IMR-90 (cell line): Measurements from ENCODE around the gene MNDA. TPM values are rescaled to one million over a fixed set of nuclear protein-coding genes. Genes with fewer than 3 reads are reported as not detected.

Experiments used
- ATAC-seq: fragments of 200-7000 bp; cut with Tn5 transposase; 2 replicates; pipeline ENCODE4 v1.9.1; 2020; ENCODE audit warnings: low read depth, mild to moderate bottlenecking, moderate library complexity
- BruUV-seq: library from RNA; stranded (reverse); fragments of 400-500 nt; replicated peaks from 2 replicates; lab custom pipeline; 2021; lab: Mats Ljungman, UMichigan
- CTCF ChIA-PET: fragments of 300-600 bp; formaldehyde crosslinking; extraction: SDS; loops from one replicate; lab custom pipeline; 2021; ENCODE audit warnings: antibody characterized with exemption; lab: Yijun Ruan, JAX
- POLR2A ChIA-PET: fragments of 300-600 bp; sonication (Branson Sonifier 250); formaldehyde crosslinking; loops from one replicate; lab custom pipeline; 2022; ENCODE audit warnings: antibody characterized with exemption; ENCODE audit not compliant: unreplicated experiment; lab: Charles Lee
- DNase-seq: peaks from one replicate; pipeline ENCODE4 v3.0.0; 2013
- H2AFZ ChIP-seq: replicated peaks from 2 replicates; pipeline ENCODE3; 2013; ENCODE audit warnings: low read length, mild to moderate bottlenecking; ENCODE audit not compliant: poor library complexity
- H2AK5ac ChIP-seq: 2 replicates; pipeline ENCODE4 v1.6.1; 2013; ENCODE audit warnings: low read depth, low read length, inconsistent platforms
- H2AK9ac ChIP-seq: replicated peaks from 2 replicates; pipeline ENCODE3; 2013; ENCODE audit warnings: mild to moderate bottlenecking, low read depth, low read length, moderate library complexity; ENCODE audit not compliant: poor library complexity
- H2BK120ac ChIP-seq: 2 replicates; pipeline ENCODE4 v1.6.1; 2013; ENCODE audit warnings: low read depth, low read length, inconsistent platforms
- H2BK15ac ChIP-seq: 3 replicates; pipeline ENCODE4 v1.6.1; 2013; ENCODE audit warnings: low read depth, low read length, inconsistent platforms
- H2BK20ac ChIP-seq: 2 replicates; pipeline ENCODE4 v1.6.1; 2013; ENCODE audit warnings: low read depth, mild to moderate bottlenecking, inconsistent platforms, low read length, moderate library complexity
- H2BK5ac ChIP-seq: 2 replicates; pipeline ENCODE4 v1.6.1; 2013; ENCODE audit warnings: mild to moderate bottlenecking, low read depth, low read length, inconsistent platforms; ENCODE audit not compliant: poor library complexity, severe bottlenecking
- H3K14ac ChIP-seq: replicated peaks from 2 replicates; pipeline ENCODE4 v1.6.1; 2013; ENCODE audit warnings: low read depth, low read length, inconsistent platforms
- H3K18ac ChIP-seq: 2 replicates; pipeline ENCODE4 v1.6.1; 2013; ENCODE audit warnings: low read depth, low read length, control low read depth
- H3K23ac ChIP-seq: 2 replicates; pipeline ENCODE4 v1.6.1; 2013; ENCODE audit warnings: low read depth, low read length, inconsistent platforms
- H3K27ac ChIP-seq: 2 replicates; pipeline ENCODE4 v1.5.1; 2013; ENCODE audit warnings: mild to moderate bottlenecking, control low read depth, low read length; ENCODE audit not compliant: insufficient read depth
- H3K27me3 ChIP-seq: 2 replicates; pipeline ENCODE4 v1.6.1; 2013; ENCODE audit warnings: low read length; ENCODE audit not compliant: control insufficient read depth, insufficient read depth
- H3K36me3 ChIP-seq: 2 replicates; pipeline ENCODE4 v1.6.1; 2013; ENCODE audit warnings: low read length, mixed read lengths; ENCODE audit not compliant: control insufficient read depth, insufficient read depth
- H3K4ac ChIP-seq: 2 replicates; pipeline ENCODE4 v1.6.1; 2013; ENCODE audit warnings: low read depth, low read length, inconsistent platforms
- H3K4me1 ChIP-seq: 2 replicates; pipeline ENCODE4 v1.6.1; 2013; ENCODE audit warnings: low read length, mixed read lengths; ENCODE audit not compliant: control insufficient read depth, insufficient read depth
- H3K4me2 ChIP-seq: 2 replicates; pipeline ENCODE4 v1.6.1; 2013; ENCODE audit warnings: low read depth, mild to moderate bottlenecking, control low read depth, low read length, moderate library complexity
- H3K4me3 ChIP-seq: 2 replicates; pipeline ENCODE4 v1.5.1; 2013; ENCODE audit warnings: low read depth, mild to moderate bottlenecking, control low read depth, low read length, moderate library complexity; ENCODE audit not compliant: insufficient read depth
- H3K56ac ChIP-seq: 2 replicates; pipeline ENCODE4 v1.6.1; 2013; ENCODE audit warnings: low read length, inconsistent platforms; ENCODE audit not compliant: insufficient read depth; ENCODE audit errors: extremely low read depth
- H3K79me1 ChIP-seq, 2 experiments: 2 replicates each; pipeline ENCODE4 v1.6.1; 2013; ENCODE audit warnings: low read length in 2 of 2, inconsistent platforms in 1 of 2, low read depth in 1 of 2
- H3K9ac ChIP-seq: 2 replicates; pipeline ENCODE4 v1.6.1; 2013; ENCODE audit warnings: low read depth, low read length, control low read depth
- H3K9me1 ChIP-seq: 2 replicates; pipeline ENCODE4 v1.6.1; 2013; ENCODE audit warnings: low read length, inconsistent platforms; ENCODE audit not compliant: insufficient read depth
- H3K9me3 ChIP-seq: 2 replicates; pipeline ENCODE4 v1.6.1; 2013; ENCODE audit warnings: low read length; ENCODE audit not compliant: control insufficient read depth, insufficient read depth
- H4K20me1 ChIP-seq: 2 replicates; pipeline ENCODE4 v1.6.1; 2013; ENCODE audit warnings: low read length, inconsistent platforms; ENCODE audit not compliant: insufficient read depth
- H4K5ac ChIP-seq: 2 replicates; pipeline ENCODE4 v1.6.1; 2013; ENCODE audit warnings: mild to moderate bottlenecking, low read depth, low read length, control low read depth
- H4K8ac ChIP-seq, 2 experiments: 2 replicates each; pipeline ENCODE4 v1.6.1; 2013; ENCODE audit warnings: low read depth in 2 of 2, low read length in 2 of 2, control low read depth in 1 of 2, inconsistent platforms in 1 of 2
- H4K91ac ChIP-seq: 2 replicates; pipeline ENCODE4 v1.6.1; 2013; ENCODE audit warnings: low read depth, low read length, inconsistent platforms; ENCODE audit not compliant: insufficient read depth
- BHLHE40 ChIP-seq: fragments of 150-350 bp; IDR thresholded peaks from 2 replicates; pipeline ENCODE4 v1.6.1; 2016; ENCODE audit warnings: mild to moderate bottlenecking, low read depth, low read length
- CEBPB ChIP-seq: IDR thresholded peaks from 2 replicates; pipeline ENCODE4 v1.6.1; 2012; ENCODE audit warnings: low read depth, low read length, improper control_type of control experiment
- CHD1 ChIP-seq: IDR thresholded peaks from 2 replicates; pipeline ENCODE4 v1.6.1; 2012; ENCODE audit warnings: low read depth, low read length, improper control_type of control experiment
- MAFK ChIP-seq: IDR thresholded peaks from 2 replicates; pipeline ENCODE4 v1.6.1; 2012; ENCODE audit warnings: low read depth, low read length, improper control_type of control experiment
- MAZ ChIP-seq: IDR thresholded peaks from 2 replicates; pipeline ENCODE4 v1.6.1; 2012; ENCODE audit warnings: low read depth, mild to moderate bottlenecking, low read length, improper control_type of control experiment, moderate library complexity, borderline replicate concordance
- MXI1 ChIP-seq: IDR thresholded peaks from 2 replicates; pipeline ENCODE4 v1.6.1; 2012; ENCODE audit warnings: low read depth, mild to moderate bottlenecking, low read length, moderate library complexity, borderline replicate concordance
- NFE2L2 ChIP-seq: fragments of 150-350 bp; IDR thresholded peaks from 2 replicates; pipeline ENCODE4 v1.6.1; 2016; ENCODE audit warnings: low read depth, mild to moderate bottlenecking, low read length
- POLR2A ChIP-seq: IDR thresholded peaks from 2 replicates; pipeline ENCODE4 v1.6.1; 2012; ENCODE audit warnings: mild to moderate bottlenecking, low read depth, low read length
- RCOR1 ChIP-seq: IDR thresholded peaks from 2 replicates; pipeline ENCODE4 v1.6.1; 2012; ENCODE audit warnings: mild to moderate bottlenecking, low read length, improper control_type of control experiment; ENCODE audit not compliant: insufficient replicate concordance
- SMC3 ChIP-seq: fragments of 150-350 bp; IDR thresholded peaks from 2 replicates; pipeline ENCODE4 v1.6.1; 2016; ENCODE audit warnings: low read depth, mild to moderate bottlenecking, antibody characterized with exemption, low read length, moderate library complexity
- WGBS, 2 experiments: methylation state at CpG; one replicate each; pipeline versions ENCODE4 v1.1.5 to v1.1.7; 2013; ENCODE audit warnings: missing lambda C conversion rate in 2 of 2; ENCODE audit not compliant: insufficient read length in 1 of 2; ENCODE audit errors: extremely low coverage in 2 of 2; 5-methylcytosine and 5-hydroxymethylcytosine counted together
- dilution Hi-C: fragments of 300-500 bp; cut with HindIII; formaldehyde crosslinking; loops from one replicate; pipeline ENCODE4 v1.14.3; 2018; ENCODE audit warnings: low sequenced_read_pairs; ENCODE audit not compliant: unreplicated experiment
- in situ Hi-C: fragments of 300-500 bp; cut with MboI; formaldehyde crosslinking; loops from 3 replicates; pipeline ENCODE4 v1.14.3; 2019; ENCODE audit warnings: low sequenced_read_pairs, inconsistent platforms, mixed read lengths
- intact Hi-C: fragments of 100-400 bp; cut with micrococcal nuclease; formaldehyde crosslinking; loops from 2 replicates; pipeline ENCODE4 v1.10.0; 2022
- polyA plus RNA-seq, 3 experiments: library from polyadenylated mRNA; depleted of rRNA; stranded (reverse); fragments of >200 nt; gene quantifications; 2 replicates each; pipeline ENCODE4 v1.2.3, GENCODE V29; 2012; ENCODE audit warnings: low replicate concordance in 1 of 3
- total RNA-seq: library from RNA; depleted of rRNA; stranded (reverse); fragments of >200 nt; gene quantifications from 2 replicates; pipeline ENCODE4 v1.2.3, GENCODE V29; 2012
- TF ChIP-seq, protein P1 (sequence below): conservative IDR thresholded peaks from 2 replicates; pipeline ENCODE4 v1.5.1; 2012; ENCODE audit warnings: mild to moderate bottlenecking, low read depth, low read length, improper control_type of control experiment
- TF ChIP-seq, protein P2 (sequence below): fragments of 150-350 bp; IDR thresholded peaks from 2 replicates; pipeline ENCODE4 v1.6.1; 2017; ENCODE audit warnings: mild to moderate bottlenecking, antibody characterized with exemption, low read length, low read depth
- TF ChIP-seq, protein P3 (sequence below): fragments of 150-350 bp; IDR thresholded peaks from 2 replicates; pipeline ENCODE4 v1.6.1; 2016; ENCODE audit warnings: low read depth, mild to moderate bottlenecking, low read length, moderate library complexity, borderline replicate concordance

Gene MNDA
- total and polyA plus RNA-seq, 2 of the 4 experiments (the other 2 are of a cell fraction): not detected

DNA sequence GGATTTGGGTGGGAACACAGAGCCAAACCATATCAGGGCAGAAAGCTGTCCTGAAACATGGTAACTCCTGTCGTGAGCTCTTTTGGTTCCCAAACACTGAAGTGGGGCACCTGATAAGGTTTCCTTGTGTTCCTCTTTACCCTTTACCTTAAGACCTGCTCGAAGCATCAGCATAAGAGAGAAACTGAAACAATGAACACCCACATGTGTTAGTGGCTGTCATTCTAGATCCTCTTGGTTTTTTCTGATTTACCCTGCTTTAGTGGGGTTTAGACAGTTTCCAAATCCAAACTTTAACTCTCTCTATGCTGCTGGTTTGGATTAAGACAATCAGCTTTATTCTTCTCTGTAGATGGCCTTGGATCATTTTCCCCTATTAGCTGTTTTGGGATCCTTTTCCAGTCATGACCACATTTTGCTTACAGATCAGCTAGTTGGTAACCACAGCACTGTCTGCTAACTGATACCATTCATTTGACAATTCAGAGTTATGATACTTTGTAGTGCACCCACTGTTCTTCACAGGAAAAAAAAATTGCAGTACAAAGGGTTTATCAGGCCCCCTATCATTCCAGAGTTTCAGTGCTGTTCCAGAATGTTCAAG, 975 bp upstream of the MNDA start:
- ChIA-PET POLR2A (no interaction called here), CTCF (no interaction called here)
- Histone ChIP-seq H3K4me3 (no peak overlapping the region), H2BK120ac (no peak overlapping the region), H2BK15ac (no peak overlapping the region), H2AK9ac (no peak overlapping the region), H3K4ac (no peak overlapping the region), H3K4me2 (no peak overlapping the region), H2AK5ac (no peak overlapping the region), H3K23ac (no peak overlapping the region), H4K20me1 (no peaks in the 10 kb centered on the region), H3K9me3 (no peaks in the 10 kb centered on the region), H3K27ac (no peak overlapping the region), H2AFZ (no peak overlapping the region), H4K5ac (no peak overlapping the region), H4K8ac (no peak overlapping the region), H3K27me3 (no peaks in the 10 kb centered on the region), H4K91ac (no peak overlapping the region), H3K9ac (no peak overlapping the region), H3K56ac (no peak overlapping the region), H3K9me1 (no peaks in the 10 kb centered on the region), H2BK5ac (no peak overlapping the region), H3K36me3 (no peaks in the 10 kb centered on the region), H3K14ac (no peak overlapping the region), H2BK20ac (no peak overlapping the region), H3K18ac (no peak overlapping the region), H3K4me1 (no peaks in the 10 kb centered on the region), H3K79me1 (no peaks in the 10 kb centered on the region)
- intact Hi-C loops (no loop called here), dilution Hi-C loops (no loop called here), in situ Hi-C loops (no loop called here)
- DNase-seq (no peak), ATAC-seq (no peak)
- no TSS peak for BruUV-seq
- TF ChIP-seq SMC3 (no peak), MAZ (no peak), MXI1 (no peak), NFE2L2 (no peak), CEBPB (no peak), POLR2A (no peak), MAFK (no peak), RCOR1 (no peak), BHLHE40 (no peak), CHD1 (no peak)
- TF ChIP-seq, protein P1, sequence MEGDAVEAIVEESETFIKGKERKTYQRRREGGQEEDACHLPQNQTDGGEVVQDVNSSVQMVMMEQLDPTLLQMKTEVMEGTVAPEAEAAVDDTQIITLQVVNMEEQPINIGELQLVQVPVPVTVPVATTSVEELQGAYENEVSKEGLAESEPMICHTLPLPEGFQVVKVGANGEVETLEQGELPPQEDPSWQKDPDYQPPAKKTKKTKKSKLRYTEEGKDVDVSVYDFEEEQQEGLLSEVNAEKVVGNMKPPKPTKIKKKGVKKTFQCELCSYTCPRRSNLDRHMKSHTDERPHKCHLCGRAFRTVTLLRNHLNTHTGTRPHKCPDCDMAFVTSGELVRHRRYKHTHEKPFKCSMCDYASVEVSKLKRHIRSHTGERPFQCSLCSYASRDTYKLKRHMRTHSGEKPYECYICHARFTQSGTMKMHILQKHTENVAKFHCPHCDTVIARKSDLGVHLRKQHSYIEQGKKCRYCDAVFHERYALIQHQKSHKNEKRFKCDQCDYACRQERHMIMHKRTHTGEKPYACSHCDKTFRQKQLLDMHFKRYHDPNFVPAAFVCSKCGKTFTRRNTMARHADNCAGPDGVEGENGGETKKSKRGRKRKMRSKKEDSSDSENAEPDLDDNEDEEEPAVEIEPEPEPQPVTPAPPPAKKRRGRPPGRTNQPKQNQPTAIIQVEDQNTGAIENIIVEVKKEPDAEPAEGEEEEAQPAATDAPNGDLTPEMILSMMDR: no peak
- TF ChIP-seq, protein P2, sequence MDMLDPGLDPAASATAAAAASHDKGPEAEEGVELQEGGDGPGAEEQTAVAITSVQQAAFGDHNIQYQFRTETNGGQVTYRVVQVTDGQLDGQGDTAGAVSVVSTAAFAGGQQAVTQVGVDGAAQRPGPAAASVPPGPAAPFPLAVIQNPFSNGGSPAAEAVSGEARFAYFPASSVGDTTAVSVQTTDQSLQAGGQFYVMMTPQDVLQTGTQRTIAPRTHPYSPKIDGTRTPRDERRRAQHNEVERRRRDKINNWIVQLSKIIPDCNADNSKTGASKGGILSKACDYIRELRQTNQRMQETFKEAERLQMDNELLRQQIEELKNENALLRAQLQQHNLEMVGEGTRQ: no peak
- TF ChIP-seq, protein P3, sequence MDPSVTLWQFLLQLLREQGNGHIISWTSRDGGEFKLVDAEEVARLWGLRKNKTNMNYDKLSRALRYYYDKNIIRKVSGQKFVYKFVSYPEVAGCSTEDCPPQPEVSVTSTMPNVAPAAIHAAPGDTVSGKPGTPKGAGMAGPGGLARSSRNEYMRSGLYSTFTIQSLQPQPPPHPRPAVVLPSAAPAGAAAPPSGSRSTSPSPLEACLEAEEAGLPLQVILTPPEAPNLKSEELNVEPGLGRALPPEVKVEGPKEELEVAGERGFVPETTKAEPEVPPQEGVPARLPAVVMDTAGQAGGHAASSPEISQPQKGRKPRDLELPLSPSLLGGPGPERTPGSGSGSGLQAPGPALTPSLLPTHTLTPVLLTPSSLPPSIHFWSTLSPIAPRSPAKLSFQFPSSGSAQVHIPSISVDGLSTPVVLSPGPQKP: no peak
- no CpG with 5 or more reads among the region's 2 CpGs for WGBS, 2 experiments
